GM12892 (cell line): Measurements from ENCODE around the gene LIPA.
"Not testable (repeated sequence)": the region's sequence is repeated elsewhere in the genome, so short reads cannot be mapped to it uniquely, and the experiment has no call there.

Source experiments
- POLR2A ChIP-seq: IDR thresholded peaks from 2 replicates; pipeline ENCODE4 v1.6.1; 2011; ENCODE audit warnings: low read depth, low read length, control low read depth
- POLR2AphosphoS5 ChIP-seq: IDR thresholded peaks from 2 replicates; pipeline ENCODE4 v1.6.1; 2011; ENCODE audit warnings: low read depth, low read length, control low read depth

DNA sequence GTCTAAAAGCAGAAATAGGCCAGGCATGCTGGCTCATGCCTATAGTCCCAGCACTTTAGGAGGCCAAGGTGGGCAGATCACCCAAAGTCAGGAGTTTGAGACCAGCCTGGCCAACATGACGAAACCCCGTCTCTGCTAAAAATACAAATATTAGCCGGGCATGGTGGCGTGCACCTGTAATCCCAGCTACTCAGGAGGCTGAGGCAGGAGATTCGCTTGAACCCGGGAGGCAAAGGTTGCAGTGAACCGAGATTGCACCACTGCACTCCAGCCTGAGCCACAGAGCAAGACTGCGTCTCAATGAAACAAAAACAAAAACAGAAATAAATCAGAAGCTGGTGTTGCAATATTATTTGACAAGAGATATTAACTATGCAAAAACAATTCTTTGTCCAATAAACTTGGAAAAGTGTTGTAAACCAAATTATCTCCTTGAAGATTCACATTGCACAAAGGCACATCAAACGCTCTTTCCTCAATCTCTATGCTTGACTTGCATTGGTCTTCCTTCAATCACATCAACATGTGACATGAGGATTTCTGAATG, 83.1 kb downstream of the LIPA start:
- TF ChIP-seq POLR2A, POLR2AphosphoS5: not testable (repeated sequence)
